Stimulated activated CD4-positive, alpha-beta T cell treated with anti-CD3 and anti-CD28 coated beads, Interleukin-15, amount 100 ng/mL, for 24 hours (primary cell): ENCODE measurements around the gene DDX1.

ENCODE experiments used
- DNase-seq: peaks from one replicate; pipeline ENCODE4 v3.0.0-alpha.2; 2020

Gene DDX1

GRCh38 chr2:15649561-15650255 lies 58.0 kb downstream of the DDX1 start:
- no peak for DNase-seq

GRCh38 chr2:15650616-15651366 lies 59.1 kb downstream of the DDX1 start:
- no peak for DNase-seq

- DNase-seq: no peak
Measured at GRCh38 chr2:15651367-15651727, 59.7 kb downstream of the DDX1 start.

- no peak for DNase-seq
Measured at GRCh38 chr2:15652252-15652651, 60.6 kb downstream of the DDX1 start.

GRCh38 chr2:15652801-15653200 lies 61.1 kb downstream of the DDX1 start:
- no peak for DNase-seq

- DNase-seq: no peak
Measured at GRCh38 chr2:15653806-15654726, 62.4 kb downstream of the DDX1 start.

- DNase-seq: no peak
Measured at GRCh38 chr2:15654727-15655073, 63.0 kb downstream of the DDX1 start.

- DNase-seq: no peak
Measured at GRCh38 chr2:15655123-15655887, 63.6 kb downstream of the DDX1 start.

- DNase-seq: no peak
Measured at GRCh38 chr2:15656090-15656489, 64.4 kb downstream of the DDX1 start.

- no peak for DNase-seq
Measured at GRCh38 chr2:15657759-15658158, 66.1 kb downstream of the DDX1 start.

GRCh38 chr2:15658911-15659310 lies 67.2 kb downstream of the DDX1 start:
- DNase-seq: no peak

GRCh38 chr2:15660491-15661294 lies 69.0 kb downstream of the DDX1 start:
- no peak for DNase-seq

GRCh38 chr2:15661295-15661569 lies 69.6 kb downstream of the DDX1 start:
- DNase-seq: no peak

GRCh38 chr2:15662026-15662425 lies 70.4 kb downstream of the DDX1 start:
- no peak for DNase-seq

- no peak for DNase-seq
Measured at GRCh38 chr2:15662579-15662978, 70.9 kb downstream of the DDX1 start.

GRCh38 chr2:15663802-15664201 lies 72.1 kb downstream of the DDX1 start:
- DNase-seq: no peak

- DNase-seq: no peak
Measured at GRCh38 chr2:15664273-15665066, 72.8 kb downstream of the DDX1 start.

- DNase-seq: no peak
Measured at GRCh38 chr2:15665067-15665942, 73.6 kb downstream of the DDX1 start.

- DNase-seq: no peak
Measured at GRCh38 chr2:15665943-15666460, 74.3 kb downstream of the DDX1 start.
